ENCODE measurements around the gene GRM8. TPM values are rescaled to one million over a fixed set of nuclear protein-coding genes. Genes with fewer than 3 reads are reported as not detected.

The GRM8 gene
- polyA plus RNA-seq, 1 donor (not counting 4 experiments of a cell fraction or from before 2014, with no cell fraction given), result not detected

- H2AFZ ChIP-seq (ENCODE audit: control insufficient read depth, low read length), result no peak overlapping the region
- H3K4me2 ChIP-seq (ENCODE audit: control insufficient read depth, extremely low read depth, insufficient read depth, low read depth, low read length), result no peak overlapping the region
- no peak overlapping the region for H3K9ac ChIP-seq (ENCODE audit: control insufficient read depth, extremely low read depth, insufficient read depth, low read length)
- no peak overlapping the region for H3K27ac ChIP-seq (ENCODE audit: control insufficient read depth, insufficient read depth, low read length)
- no peaks in the 10 kb centered on the region for H3K36me3 ChIP-seq (ENCODE audit: control insufficient read depth in 2 of 2, extremely low read depth in 1 of 2, insufficient read depth in 2 of 2, low read length in 2 of 2)
- TF ChIP-seq EZH2 (IDR thresholded peaks at IDR 0.05; ENCODE audit: low read length) (no peak), CTCF (optimal IDR thresholded peaks at IDR 0.05 in 1 of 3, IDR thresholded peaks at IDR 0.05 in 1 of 3, conservative IDR thresholded peaks at IDR 0.05 in 1 of 3; ENCODE audit: extremely low read depth in 1 of 3, insufficient read depth in 2 of 3, low read length in 3 of 3) (no peak)
- no peak overlapping the region for H3K4me3 ChIP-seq (ENCODE audit: control insufficient read depth in 2 of 3, extremely low read depth in 1 of 3, insufficient read depth in 2 of 3, low read depth in 1 of 3, low read length in 3 of 3)
- no peaks in the 10 kb centered on the region for H3K79me2 ChIP-seq (ENCODE audit: control insufficient read depth, insufficient read depth, low read length)
- DNase-seq (ENCODE audit: low read depth, low spot score) (no peak), FAIRE-seq (no peak)
- H4K20me1 ChIP-seq (ENCODE audit: control insufficient read depth, extremely low read depth, insufficient read depth, low read length), result no peaks in the 10 kb centered on the region
- dilution Hi-C loops (cut with MboI; ENCODE audit: extremely low pct_ligation_motif_present, low sequenced_read_pairs), result no loop called here
- no peaks in the 10 kb centered on the region for H3K4me1 ChIP-seq (ENCODE audit: control insufficient read depth, extremely low read depth, insufficient read depth, low read length)
- no peaks in the 10 kb centered on the region for H3K9me3 ChIP-seq (ENCODE audit: control insufficient read depth, low read depth, low read length)
- no peaks in the 10 kb centered on the region for H3K27me3 ChIP-seq (ENCODE audit: control insufficient read depth, extremely low read depth, insufficient read depth, low read length)
- H3K9me1 ChIP-seq (ENCODE audit: control insufficient read depth, extremely low read depth, insufficient read depth, low read length), result no peaks in the 10 kb centered on the region
Observed at GRCh38 chr7:126483972-126484371, 768.8 kb downstream of the GRM8 start.

- Histone ChIP-seq H3K27ac (ENCODE audit: control insufficient read depth, insufficient read depth, low read length) (no peak overlapping the region), H3K9me3 (ENCODE audit: control insufficient read depth, low read depth, low read length) (no peaks in the 10 kb centered on the region), H3K4me3 (ENCODE audit: control insufficient read depth in 2 of 3, extremely low read depth in 1 of 3, insufficient read depth in 2 of 3, low read depth in 1 of 3, low read length in 3 of 3) (no peak overlapping the region), H3K4me2 (ENCODE audit: control insufficient read depth, extremely low read depth, insufficient read depth, low read depth, low read length) (no peak overlapping the region), H3K79me2 (ENCODE audit: control insufficient read depth, insufficient read depth, low read length) (no peaks in the 10 kb centered on the region), H3K4me1 (ENCODE audit: control insufficient read depth, extremely low read depth, insufficient read depth, low read length) (no peaks in the 10 kb centered on the region), H2AFZ (ENCODE audit: control insufficient read depth, low read length) (no peak overlapping the region), H3K9ac (ENCODE audit: control insufficient read depth, extremely low read depth, insufficient read depth, low read length) (no peak overlapping the region), H3K36me3 (ENCODE audit: control insufficient read depth in 2 of 2, extremely low read depth in 1 of 2, insufficient read depth in 2 of 2, low read length in 2 of 2) (no peaks in the 10 kb centered on the region), H3K27me3 (ENCODE audit: control insufficient read depth, extremely low read depth, insufficient read depth, low read length) (no peaks in the 10 kb centered on the region), H3K9me1 (ENCODE audit: control insufficient read depth, extremely low read depth, insufficient read depth, low read length) (no peaks in the 10 kb centered on the region), H4K20me1 (ENCODE audit: control insufficient read depth, extremely low read depth, insufficient read depth, low read length) (no peaks in the 10 kb centered on the region)
- FAIRE-seq (no peak), DNase-seq (ENCODE audit: low read depth, low spot score) (no peak)
- dilution Hi-C loops (cut with MboI; ENCODE audit: extremely low pct_ligation_motif_present, low sequenced_read_pairs), result no loop called here
- no peak for TF ChIP-seq EZH2 (IDR thresholded peaks at IDR 0.05; ENCODE audit: low read length)
- TF ChIP-seq CTCF (optimal IDR thresholded peaks at IDR 0.05 in 1 of 3, IDR thresholded peaks at IDR 0.05 in 1 of 3, conservative IDR thresholded peaks at IDR 0.05 in 1 of 3; ENCODE audit: extremely low read depth in 1 of 3, insufficient read depth in 2 of 3, low read length in 3 of 3), result no peak
Observed at GRCh38 chr7:126472825-126473224, 779.9 kb downstream of the GRM8 start.
